ENCODE data around the gene ACTN1. TPM values are rescaled to one million over a fixed set of nuclear protein-coding genes. Genes with fewer than 3 reads are reported as not detected.

The ACTN1 gene
- polyA plus RNA-seq, 1 of the 3 experiments (the other 2 are of a cell fraction) = 319 TPM

DNA sequence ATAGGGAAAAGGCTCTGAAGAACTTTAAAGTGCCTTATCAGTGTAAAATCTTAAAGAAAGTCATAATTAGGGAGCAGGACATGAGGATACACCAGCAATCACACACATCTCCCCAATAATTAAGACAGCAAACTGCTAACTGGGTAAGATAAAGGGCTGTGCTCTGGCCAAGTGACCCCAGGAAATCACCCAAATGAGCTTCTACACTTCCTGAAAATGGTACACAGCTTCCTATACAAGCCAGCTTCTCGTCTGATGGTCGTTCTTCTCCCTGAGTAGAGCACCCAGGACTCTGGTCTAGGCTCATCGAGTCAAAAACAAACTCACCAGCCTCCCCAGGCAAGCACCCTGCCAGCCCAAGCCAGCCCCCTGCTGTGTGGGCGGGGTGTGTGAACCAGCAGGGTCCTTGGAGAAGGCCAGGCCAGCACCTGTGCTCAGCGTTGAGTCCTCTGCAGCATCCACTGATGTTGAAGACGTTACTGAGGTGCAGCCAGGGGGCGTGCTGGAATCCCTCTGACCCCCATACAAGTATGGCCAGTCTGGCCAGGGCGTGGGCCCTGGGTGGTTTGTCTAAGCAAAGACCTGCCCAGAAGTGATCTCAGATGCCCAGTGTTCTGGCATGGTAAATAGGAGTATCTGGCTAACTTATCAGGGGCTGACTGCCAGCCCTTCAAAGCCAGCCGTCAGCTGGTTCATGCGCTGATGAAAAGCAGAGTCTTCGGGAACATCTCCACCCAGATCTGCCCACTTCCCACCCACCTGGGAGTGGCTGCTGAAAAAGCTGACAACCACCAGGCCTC, 41.4 kb downstream of the ACTN1 start:
- peaks cover 2 to 30% of the 10 kb centered on the region in 2 experiments for H3K36me3 ChIP-seq (replicated peaks in 1 of 2; ENCODE audit: control insufficient read depth in 1 of 2, insufficient read depth in 2 of 2, low read length in 1 of 2)
- CTCF ChIA-PET = interaction anchor here (0.7 to 5.4 kb wide), 21 partner anchors 9 to 191 kb away, joined by 3 to 29 read pairs (median 5); no protein-coding TSS in a partner anchor
- no peaks in the 10 kb centered on the region for H3K9me2 ChIP-seq
- POLR2A ChIA-PET = interaction anchor here (0.9 to 1.1 kb wide), 4 partner anchors 15 to 170 kb away, joined by 3 to 5 read pairs (median 4); no protein-coding TSS in a partner anchor
- H3K9me3 ChIP-seq = no peaks in the 10 kb centered on the region
- H3K4me1 ChIP-seq (ENCODE audit: control insufficient read depth in 1 of 2, insufficient read depth in 2 of 2, low read depth in 1 of 2, low read length in 1 of 2) = peaks cover 53 to 69% of the 10 kb centered on the region in 2 experiments
- H3K79me2 ChIP-seq (ENCODE audit: insufficient read depth) = peaks cover 98% of the 10 kb centered on the region
- peak; percentile 87 for DNase-seq
- H4K20me1 ChIP-seq (ENCODE audit: insufficient read depth) = peaks cover 98% of the 10 kb centered on the region
- no peaks in the 10 kb centered on the region for H3K27me3 ChIP-seq (ENCODE audit: insufficient read depth)
- H2AFZ ChIP-seq (ENCODE audit: low read depth) = no peak overlapping the region
- H3K27ac ChIP-seq (ENCODE audit: low read depth in 2 of 2, low read length in 1 of 2) = peak overlapping the region; percentile 92 to 99
- H3K9ac ChIP-seq = peak overlapping the region; percentile 40; the same call in 1 of the 2 replicates
- H3K4me2 ChIP-seq = peak overlapping the region; percentile 72
- H3F3A ChIP-seq (replicated peaks; ENCODE audit: insufficient read depth) = peaks cover 38% of the 10 kb centered on the region
- H3K4me3 ChIP-seq (ENCODE audit: low read depth in 2 of 2, low read length in 1 of 2) = no peak overlapping the region
- 12% methylated on average over 3 of the region's 11 CpGs for WGBS (ENCODE audit: low lambda C conversion rate)
- TF ChIP-seq SMC3 (IDR thresholded peaks at IDR 0.05; ENCODE audit: low read depth, low read length) (peak; percentile 72; the same call in 1 of the 2 replicates), RAD21 (IDR thresholded peaks at IDR 0.05; ENCODE audit: low read length) (peak; percentile 76), EZH2phosphoT487 (IDR thresholded peaks at IDR 0.05; ENCODE audit: borderline replicate concordance, low read depth) (no peak), FOXM1 (IDR thresholded peaks at IDR 0.05; ENCODE audit: low read depth) (no peak), YY1 (IDR thresholded peaks at IDR 0.05; ENCODE audit: low read depth) (no peak), EP300 (IDR thresholded peaks at IDR 0.05; ENCODE audit: borderline replicate concordance in 1 of 2, low read depth in 1 of 2, low read length in 1 of 2) (peak; percentile 25 to 100; a peak in 3 of 4 replicates), POLR2AphosphoS5 (IDR thresholded peaks at IDR 0.05; ENCODE audit: low read depth, low read length) (peak; percentile 87), NFIC (IDR thresholded peaks at IDR 0.05; ENCODE audit: borderline replicate concordance) (peak; percentile 78), RXRA (IDR thresholded peaks at IDR 0.05; ENCODE audit: borderline replicate concordance, low read depth) (peak; percentile 31; the same call in 1 of the 2 replicates), MAX (IDR thresholded peaks at IDR 0.05; ENCODE audit: low read depth) (0 out of 2 replicates have a peak, but pooled peaks have one; percentile 18), TEAD4 (IDR thresholded peaks at IDR 0.05; ENCODE audit: borderline replicate concordance, insufficient read depth) (peak; percentile 37; the same call in 1 of the 2 replicates), NRF1 (IDR thresholded peaks at IDR 0.05; ENCODE audit: low read depth, low read length) (no peak), GATA2 (CRISPR knock-in tag; IDR thresholded peaks at IDR 0.05) (peak; percentile 96), TAF1 (IDR thresholded peaks at IDR 0.05; ENCODE audit: borderline replicate concordance, low read depth, low read length) (no peak), CHD2 (IDR thresholded peaks at IDR 0.05; ENCODE audit: low read length, partially characterized antibody) (peak; percentile 91), FOSL2 (IDR thresholded peaks at IDR 0.05; ENCODE audit: borderline replicate concordance, low read depth) (no peak), PBX3 (IDR thresholded peaks at IDR 0.05) (peak; percentile 96), ELF1 (IDR thresholded peaks at IDR 0.05) (no peak)
- TF ChIP-seq, protein P1, sequence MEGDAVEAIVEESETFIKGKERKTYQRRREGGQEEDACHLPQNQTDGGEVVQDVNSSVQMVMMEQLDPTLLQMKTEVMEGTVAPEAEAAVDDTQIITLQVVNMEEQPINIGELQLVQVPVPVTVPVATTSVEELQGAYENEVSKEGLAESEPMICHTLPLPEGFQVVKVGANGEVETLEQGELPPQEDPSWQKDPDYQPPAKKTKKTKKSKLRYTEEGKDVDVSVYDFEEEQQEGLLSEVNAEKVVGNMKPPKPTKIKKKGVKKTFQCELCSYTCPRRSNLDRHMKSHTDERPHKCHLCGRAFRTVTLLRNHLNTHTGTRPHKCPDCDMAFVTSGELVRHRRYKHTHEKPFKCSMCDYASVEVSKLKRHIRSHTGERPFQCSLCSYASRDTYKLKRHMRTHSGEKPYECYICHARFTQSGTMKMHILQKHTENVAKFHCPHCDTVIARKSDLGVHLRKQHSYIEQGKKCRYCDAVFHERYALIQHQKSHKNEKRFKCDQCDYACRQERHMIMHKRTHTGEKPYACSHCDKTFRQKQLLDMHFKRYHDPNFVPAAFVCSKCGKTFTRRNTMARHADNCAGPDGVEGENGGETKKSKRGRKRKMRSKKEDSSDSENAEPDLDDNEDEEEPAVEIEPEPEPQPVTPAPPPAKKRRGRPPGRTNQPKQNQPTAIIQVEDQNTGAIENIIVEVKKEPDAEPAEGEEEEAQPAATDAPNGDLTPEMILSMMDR (IDR thresholded peaks at IDR 0.05) = peak; percentile 53
- TF ChIP-seq, protein P2, sequence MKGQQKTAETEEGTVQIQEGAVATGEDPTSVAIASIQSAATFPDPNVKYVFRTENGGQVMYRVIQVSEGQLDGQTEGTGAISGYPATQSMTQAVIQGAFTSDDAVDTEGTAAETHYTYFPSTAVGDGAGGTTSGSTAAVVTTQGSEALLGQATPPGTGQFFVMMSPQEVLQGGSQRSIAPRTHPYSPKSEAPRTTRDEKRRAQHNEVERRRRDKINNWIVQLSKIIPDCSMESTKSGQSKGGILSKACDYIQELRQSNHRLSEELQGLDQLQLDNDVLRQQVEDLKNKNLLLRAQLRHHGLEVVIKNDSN (IDR thresholded peaks at IDR 0.05; ENCODE audit: borderline replicate concordance, low read depth) = no peak
- TF ChIP-seq, protein P3, sequence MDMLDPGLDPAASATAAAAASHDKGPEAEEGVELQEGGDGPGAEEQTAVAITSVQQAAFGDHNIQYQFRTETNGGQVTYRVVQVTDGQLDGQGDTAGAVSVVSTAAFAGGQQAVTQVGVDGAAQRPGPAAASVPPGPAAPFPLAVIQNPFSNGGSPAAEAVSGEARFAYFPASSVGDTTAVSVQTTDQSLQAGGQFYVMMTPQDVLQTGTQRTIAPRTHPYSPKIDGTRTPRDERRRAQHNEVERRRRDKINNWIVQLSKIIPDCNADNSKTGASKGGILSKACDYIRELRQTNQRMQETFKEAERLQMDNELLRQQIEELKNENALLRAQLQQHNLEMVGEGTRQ (IDR thresholded peaks at IDR 0.05; ENCODE audit: borderline replicate concordance, low read depth, low read length) = no peak
- TF ChIP-seq, protein P4, sequence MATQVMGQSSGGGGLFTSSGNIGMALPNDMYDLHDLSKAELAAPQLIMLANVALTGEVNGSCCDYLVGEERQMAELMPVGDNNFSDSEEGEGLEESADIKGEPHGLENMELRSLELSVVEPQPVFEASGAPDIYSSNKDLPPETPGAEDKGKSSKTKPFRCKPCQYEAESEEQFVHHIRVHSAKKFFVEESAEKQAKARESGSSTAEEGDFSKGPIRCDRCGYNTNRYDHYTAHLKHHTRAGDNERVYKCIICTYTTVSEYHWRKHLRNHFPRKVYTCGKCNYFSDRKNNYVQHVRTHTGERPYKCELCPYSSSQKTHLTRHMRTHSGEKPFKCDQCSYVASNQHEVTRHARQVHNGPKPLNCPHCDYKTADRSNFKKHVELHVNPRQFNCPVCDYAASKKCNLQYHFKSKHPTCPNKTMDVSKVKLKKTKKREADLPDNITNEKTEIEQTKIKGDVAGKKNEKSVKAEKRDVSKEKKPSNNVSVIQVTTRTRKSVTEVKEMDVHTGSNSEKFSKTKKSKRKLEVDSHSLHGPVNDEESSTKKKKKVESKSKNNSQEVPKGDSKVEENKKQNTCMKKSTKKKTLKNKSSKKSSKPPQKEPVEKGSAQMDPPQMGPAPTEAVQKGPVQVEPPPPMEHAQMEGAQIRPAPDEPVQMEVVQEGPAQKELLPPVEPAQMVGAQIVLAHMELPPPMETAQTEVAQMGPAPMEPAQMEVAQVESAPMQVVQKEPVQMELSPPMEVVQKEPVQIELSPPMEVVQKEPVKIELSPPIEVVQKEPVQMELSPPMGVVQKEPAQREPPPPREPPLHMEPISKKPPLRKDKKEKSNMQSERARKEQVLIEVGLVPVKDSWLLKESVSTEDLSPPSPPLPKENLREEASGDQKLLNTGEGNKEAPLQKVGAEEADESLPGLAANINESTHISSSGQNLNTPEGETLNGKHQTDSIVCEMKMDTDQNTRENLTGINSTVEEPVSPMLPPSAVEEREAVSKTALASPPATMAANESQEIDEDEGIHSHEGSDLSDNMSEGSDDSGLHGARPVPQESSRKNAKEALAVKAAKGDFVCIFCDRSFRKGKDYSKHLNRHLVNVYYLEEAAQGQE (IDR thresholded peaks at IDR 0.05; ENCODE audit: low read depth, low read length) = no peak
